PC-3 (cell line): ENCODE measurements around the gene ZFP90. TPM values are rescaled to one million over a fixed set of nuclear protein-coding genes. Genes with fewer than 3 reads are reported as not detected.

ENCODE experiments used
- ATAC-seq: fragments of 200-7000 bp; cut with Tn5 transposase; 2 replicates; pipeline ENCODE4 v1.9.1; 2020; ENCODE audit warnings: mild to moderate bottlenecking, moderate library complexity
- BruUV-seq: library from RNA; stranded (reverse); fragments of 400-500 nt; replicated peaks from 2 replicates; lab custom pipeline; 2021; lab: Mats Ljungman, UMichigan
- CTCF ChIA-PET: fragments of 300-600 bp; sonication (Branson Sonifier 250); formaldehyde crosslinking; loops from one replicate; lab custom pipeline; 2022; ENCODE audit warnings: antibody characterized with exemption; lab: Charles Lee
- POLR2A ChIA-PET: fragments of 300-600 bp; sonication (Branson Sonifier 250); formaldehyde crosslinking; loops from one replicate; lab custom pipeline; 2022; ENCODE audit warnings: antibody characterized with exemption; ENCODE audit not compliant: unreplicated experiment; lab: Charles Lee
- DNase-seq: peaks from one replicate; pipeline ENCODE4 v3.0.0-alpha.2; 2015
- H2AFZ ChIP-seq: fragments of 300-600 bp; sonication (generic); 2 replicates; pipeline ENCODE4 v1.6.0; 2016; ENCODE audit warnings: antibody characterized with exemption, low read length
- H3F3A ChIP-seq: fragments of 300-600 bp; sonication (generic); one replicate; pipeline ENCODE4 v1.6.0; 2017; ENCODE audit warnings: antibody characterized with exemption, low read length, control low read depth, mild to moderate bottlenecking; ENCODE audit not compliant: unreplicated experiment
- H3K27ac ChIP-seq: fragments of 300-600 bp; sonication (generic); 2 replicates; pipeline ENCODE4 v1.5.1; 2016; ENCODE audit warnings: mild to moderate bottlenecking, low read length
- H3K27me3 ChIP-seq: fragments of 300-600 bp; sonication (generic); 2 replicates; pipeline ENCODE4 v1.6.1; 2016; ENCODE audit warnings: low read length, mixed read lengths
- H3K36me3 ChIP-seq: fragments of 300-600 bp; sonication (generic); 2 replicates; pipeline ENCODE4 v1.6.1; 2016; ENCODE audit warnings: low read depth, mixed run types, low read length, mixed read lengths
- H3K4me1 ChIP-seq: fragments of 300-600 bp; sonication (generic); 2 replicates; pipeline ENCODE4 v1.5.1; 2016; ENCODE audit warnings: low read length; ENCODE audit not compliant: insufficient read depth
- H3K4me2 ChIP-seq: fragments of 300-600 bp; sonication (generic); 2 replicates; pipeline ENCODE4 v1.6.0; 2016; ENCODE audit warnings: low read length
- H3K4me3 ChIP-seq: fragments of 300-600 bp; sonication (generic); 2 replicates; pipeline ENCODE4 v1.5.1; 2016; ENCODE audit warnings: mild to moderate bottlenecking, low read length, mixed read lengths
- H3K79me2 ChIP-seq: fragments of 300-600 bp; sonication (generic); 2 replicates; pipeline ENCODE4 v1.6.1; 2017; ENCODE audit warnings: low read length, mixed read lengths
- H3K9ac ChIP-seq: fragments of 300-600 bp; sonication (generic); 2 replicates; pipeline ENCODE4 v1.6.0; 2016; ENCODE audit warnings: mild to moderate bottlenecking, low read length
- H3K9me2 ChIP-seq: fragments of 300-600 bp; sonication (generic); replicated peaks from 2 replicates; pipeline ENCODE4 v1.6.1; 2016; ENCODE audit warnings: mixed run types, low read length, mixed read lengths
- H3K9me3 ChIP-seq: fragments of 300-600 bp; sonication (generic); 2 replicates; pipeline ENCODE4 v1.6.1; 2016; ENCODE audit warnings: low read length, mixed read lengths
- H4K20me1 ChIP-seq: fragments of 300-600 bp; sonication (generic); 2 replicates; pipeline ENCODE4 v1.6.1; 2016; ENCODE audit warnings: low read length, mixed read lengths
- EZH2 ChIP-seq: fragments of 300-600 bp; sonication (generic); IDR thresholded peaks from one replicate; pipeline ENCODE4 v1.6.1; 2017; ENCODE audit warnings: antibody characterized with exemption, mild to moderate bottlenecking, low read length; ENCODE audit not compliant: unreplicated experiment
- EZH2phosphoT487 ChIP-seq: fragments of 300-600 bp; sonication (generic); IDR thresholded peaks from 2 replicates; pipeline ENCODE4 v1.6.1; 2018; ENCODE audit warnings: mild to moderate bottlenecking, antibody characterized with exemption, low read length, borderline replicate concordance
- intact Hi-C: fragments of 100-400 bp; cut with micrococcal nuclease; formaldehyde crosslinking; loops from 2 replicates; pipeline ENCODE4 v1.9.0; 2023
- total RNA-seq: library from RNA; depleted of rRNA; stranded (reverse); fragments of >200 nt; gene quantifications from 2 replicates; pipeline ENCODE4 v1.2.3, GENCODE V29; 2014
- TF ChIP-seq, protein P1 (sequence below): fragments of 300-600 bp; sonication (generic); conservative IDR thresholded peaks from 2 replicates; pipeline ENCODE4 v1.5.1; 2017; ENCODE audit warnings: antibody characterized with exemption, low read depth, mild to moderate bottlenecking, low read length

ZFP90 gene
- total RNA-seq, 1 experiment from 2014 or later: 18.9 TPM

DNA sequence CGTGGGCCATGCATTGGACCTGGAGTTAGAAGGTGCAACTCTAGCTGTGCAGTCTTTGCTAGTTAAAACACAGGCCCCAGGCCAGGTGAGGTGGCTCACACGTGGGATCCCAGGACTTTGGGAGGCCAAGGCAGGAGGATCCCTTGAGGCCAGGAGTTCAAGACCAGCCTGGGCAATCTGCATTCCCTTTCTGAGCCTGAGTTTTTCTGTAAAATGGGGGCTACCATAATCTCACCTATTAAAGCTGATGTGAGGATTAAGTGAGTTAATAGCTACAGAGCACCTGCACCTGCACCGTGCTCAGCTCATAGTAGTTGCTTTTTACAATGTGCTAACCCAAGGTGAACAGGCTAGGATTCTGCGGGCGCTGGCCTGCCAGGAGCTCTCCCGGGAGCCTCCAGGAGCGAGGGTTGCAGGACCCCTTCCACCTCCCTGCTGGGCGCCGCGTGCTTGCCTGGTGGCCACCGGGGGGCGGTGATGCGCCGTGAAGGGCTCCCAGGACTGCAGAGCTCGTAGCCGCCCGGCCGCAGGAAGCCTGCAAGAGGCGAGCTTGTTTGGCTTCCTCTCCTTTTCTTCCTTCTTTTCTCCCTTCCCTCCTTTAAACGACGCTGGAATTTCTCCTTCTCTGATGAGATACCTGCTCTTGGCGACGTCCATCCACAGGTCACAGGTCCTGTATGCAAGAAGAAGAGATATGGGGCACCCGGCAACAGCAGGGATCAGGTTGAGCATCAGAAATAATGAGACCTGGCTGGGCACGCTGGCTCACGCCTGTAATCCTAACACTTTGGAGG, 51.3 kb downstream of the ZFP90 start:
- Histone ChIP-seq H3K4me3 (peak overlapping the region; percentile 40; the same call in 1 of the 2 replicates), H4K20me1 (no peaks in the 10 kb centered on the region), H3F3A (no peaks in the 10 kb centered on the region), H3K4me1 (peaks cover 2% of the 10 kb centered on the region; the same call in 1 of the 2 replicates), H2AFZ (peak overlapping the region; percentile 81), H3K9me2 (no peaks in the 10 kb centered on the region), H3K27me3 (no peaks in the 10 kb centered on the region), H3K9ac (no peak overlapping the region), H3K79me2 (no peaks in the 10 kb centered on the region), H3K27ac (no peak overlapping the region), H3K9me3 (no peaks in the 10 kb centered on the region), H3K36me3 (no peaks in the 10 kb centered on the region), H3K4me2 (peak overlapping the region; percentile 73)
- intact Hi-C loops: loop anchor here (5.0 to 10.0 kb wide), 3 partner anchors 63 to 214 kb away; no protein-coding TSS in a partner anchor
- DNase-seq (peak; percentile 67), ATAC-seq (peak; percentile 100)
- ChIA-PET CTCF (interaction anchor here (0.5 to 1.5 kb wide), 13 partner anchors 46 to 388 kb away, joined by 3 to 9 read pairs (median 4); no protein-coding TSS in a partner anchor), POLR2A (interaction anchor here (0.6 kb wide), 2 partner anchors 55 to 69 kb away, joined by 3 to 4 read pairs; partner anchors contain the start of gene CDH3)
- TF ChIP-seq EZH2 (no peak), EZH2phosphoT487 (no peak)
- TF ChIP-seq, protein P1, sequence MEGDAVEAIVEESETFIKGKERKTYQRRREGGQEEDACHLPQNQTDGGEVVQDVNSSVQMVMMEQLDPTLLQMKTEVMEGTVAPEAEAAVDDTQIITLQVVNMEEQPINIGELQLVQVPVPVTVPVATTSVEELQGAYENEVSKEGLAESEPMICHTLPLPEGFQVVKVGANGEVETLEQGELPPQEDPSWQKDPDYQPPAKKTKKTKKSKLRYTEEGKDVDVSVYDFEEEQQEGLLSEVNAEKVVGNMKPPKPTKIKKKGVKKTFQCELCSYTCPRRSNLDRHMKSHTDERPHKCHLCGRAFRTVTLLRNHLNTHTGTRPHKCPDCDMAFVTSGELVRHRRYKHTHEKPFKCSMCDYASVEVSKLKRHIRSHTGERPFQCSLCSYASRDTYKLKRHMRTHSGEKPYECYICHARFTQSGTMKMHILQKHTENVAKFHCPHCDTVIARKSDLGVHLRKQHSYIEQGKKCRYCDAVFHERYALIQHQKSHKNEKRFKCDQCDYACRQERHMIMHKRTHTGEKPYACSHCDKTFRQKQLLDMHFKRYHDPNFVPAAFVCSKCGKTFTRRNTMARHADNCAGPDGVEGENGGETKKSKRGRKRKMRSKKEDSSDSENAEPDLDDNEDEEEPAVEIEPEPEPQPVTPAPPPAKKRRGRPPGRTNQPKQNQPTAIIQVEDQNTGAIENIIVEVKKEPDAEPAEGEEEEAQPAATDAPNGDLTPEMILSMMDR: peak; percentile 81
- no TSS peak for BruUV-seq

DNA sequence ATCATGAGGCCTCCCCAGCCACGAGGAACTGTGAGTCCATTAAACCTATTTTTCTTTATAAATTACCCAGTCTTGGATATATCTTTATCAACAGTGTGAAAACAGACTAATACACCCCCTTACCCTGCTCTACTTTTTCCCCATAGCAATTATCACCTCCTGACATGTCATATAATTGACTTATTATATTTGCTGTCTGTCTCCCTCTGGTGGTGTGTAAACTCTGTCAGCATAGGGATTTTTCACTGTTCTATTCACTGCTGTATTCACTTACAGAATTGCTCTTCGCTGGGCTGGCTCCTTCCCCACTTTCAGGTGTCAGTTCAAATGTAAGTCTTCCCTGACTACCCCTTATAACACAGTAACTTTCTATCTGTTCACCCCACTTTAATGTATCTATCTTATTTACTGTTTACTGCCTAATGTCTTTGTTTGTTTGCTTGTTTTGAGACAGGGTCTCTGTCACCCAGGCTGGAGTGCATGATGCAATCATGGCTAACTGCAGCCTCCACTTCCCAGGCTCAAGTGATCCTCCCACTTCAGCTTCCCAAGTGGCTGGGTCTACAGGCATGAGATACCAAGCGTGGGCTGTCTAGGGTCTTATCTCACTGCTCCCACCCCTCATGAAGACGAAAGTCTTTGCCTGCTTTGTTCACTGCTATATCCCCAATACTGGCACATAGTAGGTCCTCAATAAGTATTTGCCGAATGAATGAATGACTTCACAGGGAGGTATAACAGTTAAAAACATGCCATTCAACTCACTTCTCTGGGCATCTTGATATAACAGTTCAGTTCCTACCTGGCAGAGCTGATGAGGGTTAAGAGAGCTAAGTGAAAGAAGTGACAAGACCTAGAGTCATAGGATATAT, 53.6 kb downstream of the ZFP90 start:
- ChIA-PET CTCF (interaction anchor here (0.6 kb wide), 1 partner anchor 98 kb away, joined by 3 read pairs; no protein-coding TSS in a partner anchor), POLR2A (no interaction called here)

More for the DNA sequence above, 53.6 kb downstream of the ZFP90 start:
- Histone ChIP-seq H3K4me3 (no peak overlapping the region), H4K20me1 (no peaks in the 10 kb centered on the region), H3K4me1 (peaks cover 2% of the 10 kb centered on the region; the same call in 1 of the 2 replicates), H3K79me2 (no peaks in the 10 kb centered on the region), H2AFZ (no peak overlapping the region), H3K36me3 (no peaks in the 10 kb centered on the region), H3K9me3 (no peaks in the 10 kb centered on the region), H3K9ac (no peak overlapping the region), H3K4me2 (no peak overlapping the region), H3K27ac (no peak overlapping the region), H3F3A (no peaks in the 10 kb centered on the region), H3K9me2 (no peaks in the 10 kb centered on the region), H3K27me3 (no peaks in the 10 kb centered on the region)
- TF ChIP-seq, protein P1: peak; percentile 52
- TF ChIP-seq EZH2phosphoT487: no peak
- ATAC-seq (no peak), DNase-seq (peak; percentile 26)
- intact Hi-C loops: loop anchor here (5.0 to 10.0 kb wide), 3 partner anchors 65 to 212 kb away; no protein-coding TSS in a partner anchor
- no TSS peak for BruUV-seq
